ENCODE results near the gene CRTAC1. TPM values are rescaled to one million over a fixed set of nuclear protein-coding genes. Genes with fewer than 3 reads are reported as not detected.

CRTAC1 gene
- total RNA-seq, 1 experiment from 2014 or later, result 0.20 TPM

DNA sequence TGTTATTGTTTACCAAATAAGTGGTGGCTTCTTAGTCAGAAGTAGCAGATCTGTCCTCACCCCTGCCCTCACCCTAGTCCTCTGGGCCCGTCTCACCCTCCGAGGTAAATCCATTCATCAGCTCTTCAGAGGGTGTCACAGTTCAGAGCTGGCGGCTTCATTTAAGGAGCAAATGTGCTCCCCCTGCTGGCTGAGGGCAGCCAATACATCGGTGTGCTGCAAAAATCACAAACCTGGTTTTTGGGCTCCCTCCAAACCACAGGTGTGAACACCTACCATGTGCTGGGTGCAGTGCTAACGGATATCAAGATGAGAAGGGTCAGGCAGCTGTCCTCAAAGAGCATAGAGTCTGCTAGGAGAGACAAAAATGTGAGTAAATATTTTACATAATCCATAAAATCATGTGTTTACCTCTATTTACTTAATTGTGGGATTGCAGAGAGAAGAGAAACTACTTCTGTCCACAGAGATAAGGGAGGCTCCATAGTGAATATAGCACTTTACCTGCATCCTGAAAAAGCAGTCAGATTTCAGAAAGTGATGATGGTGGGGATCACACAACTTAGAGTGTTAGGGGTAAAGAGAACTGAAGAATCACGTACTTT is 15.5 kb upstream of the CRTAC1 start:
- BruUV-seq (replicated peaks), result no TSS peak
- ATAC-seq (peak; percentile 84), DNase-seq (ENCODE audit: low read depth, low spot score) (peak; percentile 60)
- H3K27me3 ChIP-seq (ENCODE audit: insufficient read depth, low read length), result peaks cover 29% of the 10 kb centered on the region
- H3K4me1 ChIP-seq (ENCODE audit: control insufficient read depth in 1 of 2, insufficient read depth in 2 of 2, low read length in 2 of 2), result peaks cover 0 to 7% of the 10 kb centered on the region in 2 experiments; a peak in 1 of 4 replicates
- intact Hi-C loops (cut with micrococcal nuclease), result no loop called here
- no peaks in the 10 kb centered on the region for H3K79me2 ChIP-seq (ENCODE audit: insufficient read depth, low read length)
- ChIA-PET CTCF (interaction anchor here (0.9 to 1.6 kb wide), 10 partner anchors 8 to 344 kb away, joined by 3 to 16 read pairs (median 4); no protein-coding TSS in a partner anchor), POLR2A (no interaction called here), RAD21 (ENCODE audit: low non-redundant PET in 1 of 2, low total read pairs in 2 of 2, uncharacterized antibody in 2 of 2, unreplicated experiment in 2 of 2) (interaction anchor here (1.0 to 1.3 kb wide), 2 partner anchors 131 kb away, joined by 3 read pairs; no protein-coding TSS in a partner anchor)
- H3K9me2 ChIP-seq (ENCODE audit: insufficient read depth), result no peaks in the 10 kb centered on the region
- H3K4me2 ChIP-seq (ENCODE audit: low read length), result no peak overlapping the region
- no peaks in the 10 kb centered on the region for H4K20me1 ChIP-seq (ENCODE audit: insufficient read depth)
- H3K9me3 ChIP-seq (ENCODE audit: control insufficient read depth in 1 of 2, insufficient read depth in 1 of 2, low read depth in 1 of 2, low read length in 2 of 2), result no peaks in the 10 kb centered on the region
- no peak overlapping the region for H3K27ac ChIP-seq (ENCODE audit: low read depth, low read length)
- no peak overlapping the region for H2AFZ ChIP-seq (ENCODE audit: low read depth, low read length, poor library complexity, severe bottlenecking)
- no peaks in the 10 kb centered on the region for H3K36me3 ChIP-seq (ENCODE audit: control insufficient read depth in 1 of 2, insufficient read depth in 2 of 2, low read length in 2 of 2)
- no peak overlapping the region for H3K9ac ChIP-seq (ENCODE audit: low read length)
- no peak overlapping the region for H3K4me3 ChIP-seq (replicated peaks in 1 of 2; ENCODE audit: low read depth in 1 of 2, low read length in 2 of 2)
- TF ChIP-seq, protein P1, sequence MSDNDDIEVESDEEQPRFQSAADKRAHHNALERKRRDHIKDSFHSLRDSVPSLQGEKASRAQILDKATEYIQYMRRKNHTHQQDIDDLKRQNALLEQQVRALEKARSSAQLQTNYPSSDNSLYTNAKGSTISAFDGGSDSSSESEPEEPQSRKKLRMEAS (IDR thresholded peaks at IDR 0.05), result peak; percentile 93
- TF ChIP-seq, protein P2, sequence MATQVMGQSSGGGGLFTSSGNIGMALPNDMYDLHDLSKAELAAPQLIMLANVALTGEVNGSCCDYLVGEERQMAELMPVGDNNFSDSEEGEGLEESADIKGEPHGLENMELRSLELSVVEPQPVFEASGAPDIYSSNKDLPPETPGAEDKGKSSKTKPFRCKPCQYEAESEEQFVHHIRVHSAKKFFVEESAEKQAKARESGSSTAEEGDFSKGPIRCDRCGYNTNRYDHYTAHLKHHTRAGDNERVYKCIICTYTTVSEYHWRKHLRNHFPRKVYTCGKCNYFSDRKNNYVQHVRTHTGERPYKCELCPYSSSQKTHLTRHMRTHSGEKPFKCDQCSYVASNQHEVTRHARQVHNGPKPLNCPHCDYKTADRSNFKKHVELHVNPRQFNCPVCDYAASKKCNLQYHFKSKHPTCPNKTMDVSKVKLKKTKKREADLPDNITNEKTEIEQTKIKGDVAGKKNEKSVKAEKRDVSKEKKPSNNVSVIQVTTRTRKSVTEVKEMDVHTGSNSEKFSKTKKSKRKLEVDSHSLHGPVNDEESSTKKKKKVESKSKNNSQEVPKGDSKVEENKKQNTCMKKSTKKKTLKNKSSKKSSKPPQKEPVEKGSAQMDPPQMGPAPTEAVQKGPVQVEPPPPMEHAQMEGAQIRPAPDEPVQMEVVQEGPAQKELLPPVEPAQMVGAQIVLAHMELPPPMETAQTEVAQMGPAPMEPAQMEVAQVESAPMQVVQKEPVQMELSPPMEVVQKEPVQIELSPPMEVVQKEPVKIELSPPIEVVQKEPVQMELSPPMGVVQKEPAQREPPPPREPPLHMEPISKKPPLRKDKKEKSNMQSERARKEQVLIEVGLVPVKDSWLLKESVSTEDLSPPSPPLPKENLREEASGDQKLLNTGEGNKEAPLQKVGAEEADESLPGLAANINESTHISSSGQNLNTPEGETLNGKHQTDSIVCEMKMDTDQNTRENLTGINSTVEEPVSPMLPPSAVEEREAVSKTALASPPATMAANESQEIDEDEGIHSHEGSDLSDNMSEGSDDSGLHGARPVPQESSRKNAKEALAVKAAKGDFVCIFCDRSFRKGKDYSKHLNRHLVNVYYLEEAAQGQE (IDR thresholded peaks at IDR 0.05; ENCODE audit: low read depth), result no peak
- TF ChIP-seq EZH2 (IDR thresholded peaks at IDR 0.05) (no peak), EZH2phosphoT487 (IDR thresholded peaks at IDR 0.05; ENCODE audit: borderline replicate concordance) (no peak), CEBPB (IDR thresholded peaks at IDR 0.05; ENCODE audit: low read depth) (no peak), POLR2A (IDR thresholded peaks at IDR 0.05; ENCODE audit: borderline replicate concordance, extremely low read depth, insufficient read depth, insufficient read length) (no peak), SP1 (IDR thresholded peaks at IDR 0.05; ENCODE audit: low read depth) (no peak; the same call in 1 of the 2 replicates), CBX3 (IDR thresholded peaks at IDR 0.05; ENCODE audit: low read depth) (peak; percentile 67; the same call in 1 of the 2 replicates), TCF7L2 (IDR thresholded peaks at IDR 0.05; ENCODE audit: borderline replicate concordance, extremely low read depth, insufficient read depth, insufficient read length) (peak; percentile 72), EGR1 (IDR thresholded peaks at IDR 0.05; ENCODE audit: low read depth) (no peak), FOSL1 (IDR thresholded peaks at IDR 0.05; ENCODE audit: low read depth) (no peak), JUND (IDR thresholded peaks at IDR 0.05) (no peak), YY1 (IDR thresholded peaks at IDR 0.05; ENCODE audit: extremely low read depth, insufficient replicate concordance, low read depth, low read length) (no peak), ZFX (IDR thresholded peaks at IDR 0.05) (no peak), ELF1 (IDR thresholded peaks at IDR 0.05; ENCODE audit: borderline replicate concordance, low read depth) (no peak), ZNF274 (IDR thresholded peaks at IDR 0.05; ENCODE audit: low read depth, low read length) (no peak), POLR2AphosphoS5 (IDR thresholded peaks at IDR 0.05; ENCODE audit: low read depth, low read length) (no peak)
- TF ChIP-seq, protein P3, sequence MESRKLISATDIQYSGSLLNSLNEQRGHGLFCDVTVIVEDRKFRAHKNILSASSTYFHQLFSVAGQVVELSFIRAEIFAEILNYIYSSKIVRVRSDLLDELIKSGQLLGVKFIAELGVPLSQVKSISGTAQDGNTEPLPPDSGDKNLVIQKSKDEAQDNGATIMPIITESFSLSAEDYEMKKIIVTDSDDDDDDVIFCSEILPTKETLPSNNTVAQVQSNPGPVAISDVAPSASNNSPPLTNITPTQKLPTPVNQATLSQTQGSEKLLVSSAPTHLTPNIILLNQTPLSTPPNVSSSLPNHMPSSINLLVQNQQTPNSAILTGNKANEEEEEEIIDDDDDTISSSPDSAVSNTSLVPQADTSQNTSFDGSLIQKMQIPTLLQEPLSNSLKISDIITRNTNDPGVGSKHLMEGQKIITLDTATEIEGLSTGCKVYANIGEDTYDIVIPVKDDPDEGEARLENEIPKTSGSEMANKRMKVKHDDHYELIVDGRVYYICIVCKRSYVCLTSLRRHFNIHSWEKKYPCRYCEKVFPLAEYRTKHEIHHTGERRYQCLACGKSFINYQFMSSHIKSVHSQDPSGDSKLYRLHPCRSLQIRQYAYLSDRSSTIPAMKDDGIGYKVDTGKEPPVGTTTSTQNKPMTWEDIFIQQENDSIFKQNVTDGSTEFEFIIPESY (IDR thresholded peaks at IDR 0.05; ENCODE audit: extremely low read depth, insufficient replicate concordance, low read length), result no peak
- TF ChIP-seq, protein P4, sequence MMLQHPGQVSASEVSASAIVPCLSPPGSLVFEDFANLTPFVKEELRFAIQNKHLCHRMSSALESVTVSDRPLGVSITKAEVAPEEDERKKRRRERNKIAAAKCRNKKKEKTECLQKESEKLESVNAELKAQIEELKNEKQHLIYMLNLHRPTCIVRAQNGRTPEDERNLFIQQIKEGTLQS (IDR thresholded peaks at IDR 0.05), result no peak
- TF ChIP-seq, protein P5, sequence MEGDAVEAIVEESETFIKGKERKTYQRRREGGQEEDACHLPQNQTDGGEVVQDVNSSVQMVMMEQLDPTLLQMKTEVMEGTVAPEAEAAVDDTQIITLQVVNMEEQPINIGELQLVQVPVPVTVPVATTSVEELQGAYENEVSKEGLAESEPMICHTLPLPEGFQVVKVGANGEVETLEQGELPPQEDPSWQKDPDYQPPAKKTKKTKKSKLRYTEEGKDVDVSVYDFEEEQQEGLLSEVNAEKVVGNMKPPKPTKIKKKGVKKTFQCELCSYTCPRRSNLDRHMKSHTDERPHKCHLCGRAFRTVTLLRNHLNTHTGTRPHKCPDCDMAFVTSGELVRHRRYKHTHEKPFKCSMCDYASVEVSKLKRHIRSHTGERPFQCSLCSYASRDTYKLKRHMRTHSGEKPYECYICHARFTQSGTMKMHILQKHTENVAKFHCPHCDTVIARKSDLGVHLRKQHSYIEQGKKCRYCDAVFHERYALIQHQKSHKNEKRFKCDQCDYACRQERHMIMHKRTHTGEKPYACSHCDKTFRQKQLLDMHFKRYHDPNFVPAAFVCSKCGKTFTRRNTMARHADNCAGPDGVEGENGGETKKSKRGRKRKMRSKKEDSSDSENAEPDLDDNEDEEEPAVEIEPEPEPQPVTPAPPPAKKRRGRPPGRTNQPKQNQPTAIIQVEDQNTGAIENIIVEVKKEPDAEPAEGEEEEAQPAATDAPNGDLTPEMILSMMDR (IDR thresholded peaks at IDR 0.05 in 2 of 3, conservative IDR thresholded peaks at IDR 0.05 in 1 of 3; ENCODE audit: borderline replicate concordance in 1 of 3, insufficient read depth in 1 of 3, low read depth in 2 of 3, low read length in 2 of 3), result peak; percentile 56 to 89 (median 85); a peak in 5 of 6 replicates

Measured in HCT116 (cell line).